HCT116 (cell line): ENCODE measurements around the gene CLPX. TPM values are rescaled to one million over a fixed set of nuclear protein-coding genes. Genes with fewer than 3 reads are reported as not detected.

Experiments used
- ATAC-seq: fragments of 200-7000 bp; cut with Tn5 transposase; 2 replicates; pipeline ENCODE4 v1.9.1; 2020; ENCODE audit warnings: mild to moderate bottlenecking, moderate library complexity
- BruUV-seq: library from RNA; stranded (reverse); fragments of 400-500 nt; replicated peaks from 2 replicates; lab custom pipeline; 2021; lab: Mats Ljungman, UMichigan
- CTCF ChIA-PET: fragments of 300-600 bp; sonication (Branson Sonifier 250); formaldehyde crosslinking; loops from one replicate; lab custom pipeline; 2021; ENCODE audit warnings: antibody characterized with exemption; lab: Charles Lee
- POLR2A ChIA-PET: fragments of 300-600, 350-600 bp; sonication (Branson Sonifier 250); formaldehyde crosslinking; loops from one replicate; lab custom pipeline; 2021; ENCODE audit warnings: antibody characterized with exemption; lab: Charles Lee
- RAD21 ChIA-PET, 2 experiments: fragments of 300-600 bp; sonication (Branson Sonifier 250); formaldehyde crosslinking; loops; one replicate each; lab custom pipeline; 2023; ENCODE audit warnings: low total read pairs in 2 of 2; ENCODE audit not compliant: uncharacterized antibody in 2 of 2, unreplicated experiment in 2 of 2, low non-redundant PET in 1 of 2; lab: Charles Lee
- DNase-seq: peaks from one replicate; pipeline ENCODE4 v3.0.0-alpha.2; 2010; ENCODE audit warnings: low read depth, low spot score
- H2AFZ ChIP-seq: fragments of 200-600 bp; shearing (Covaris generic), sonication (generic); 2 replicates; pipeline ENCODE4 v1.6.1; 2017; ENCODE audit warnings: low read depth, mixed run types, mixed read lengths, antibody characterized with exemption, low read length; ENCODE audit not compliant: poor library complexity, severe bottlenecking
- H3K27ac ChIP-seq: 2 replicates; pipeline ENCODE4 v1.5.1; 2012; ENCODE audit warnings: low read depth, low read length
- H3K27me3 ChIP-seq: fragments of 200-600 bp; sonication (generic); 2 replicates; pipeline ENCODE4 v1.6.1; 2016; ENCODE audit warnings: mixed run types, low read length, mixed read lengths; ENCODE audit not compliant: insufficient read depth
- H3K36me3 ChIP-seq, 2 experiments: fragments of 200-500 bp in 1 of 2; fragments of 200-600 bp in 1 of 2; sonication (Bioruptor generic) in 1 of 2; sonication (generic) in 1 of 2; 2 replicates each; pipeline versions ENCODE4 v1.5.1 to v1.6.1; 2014 to 2016; ENCODE audit warnings: low read length in 2 of 2, inconsistent platforms in 1 of 2, mixed read lengths in 1 of 2, mixed run types in 1 of 2; ENCODE audit not compliant: insufficient read depth in 2 of 2, control insufficient read depth in 1 of 2
- H3K4me1 ChIP-seq, 2 experiments: fragments of 200-600 bp in 1 of 2; sonication (generic) in 1 of 2; 2 replicates each; pipeline versions ENCODE4 v1.5.1 to v1.6.1; 2012 to 2017; ENCODE audit warnings: low read length in 2 of 2, inconsistent platforms in 1 of 2, mild to moderate bottlenecking in 1 of 2, mixed read lengths in 1 of 2, mixed run types in 1 of 2, moderate library complexity in 1 of 2; ENCODE audit not compliant: insufficient read depth in 2 of 2, control insufficient read depth in 1 of 2
- H3K4me2 ChIP-seq: fragments of 200-600 bp; sonication (generic); 2 replicates; pipeline ENCODE4 v1.6.1; 2017; ENCODE audit warnings: mixed run types, low read length, mixed read lengths
- H3K4me3 ChIP-seq, 2 experiments: fragments of 200-600 bp in 1 of 2; sonication (generic) in 1 of 2; replicated peaks in 1 of 2; 2 replicates each; pipeline ENCODE4 v1.5.1; 2011 to 2016; ENCODE audit warnings: low read length in 2 of 2, control low read depth in 1 of 2, low read depth in 1 of 2, mild to moderate bottlenecking in 1 of 2, mixed read lengths in 1 of 2, mixed run types in 1 of 2
- H3K79me2 ChIP-seq: fragments of 200-600 bp; sonication (generic); 2 replicates; pipeline ENCODE4 v1.6.1; 2017; ENCODE audit warnings: mild to moderate bottlenecking, mixed run types, low read length, moderate library complexity, mixed read lengths; ENCODE audit not compliant: insufficient read depth
- H3K9ac ChIP-seq: fragments of 200-600 bp; sonication (generic); 2 replicates; pipeline ENCODE4 v1.6.1; 2016; ENCODE audit warnings: low read length, mixed read lengths
- H3K9me2 ChIP-seq: fragments of 200-600 bp; sonication (generic), shearing (Covaris generic); 2 replicates; pipeline ENCODE4 v1.6.1; 2017; ENCODE audit warnings: mixed run types, mild to moderate bottlenecking, moderate library complexity; ENCODE audit not compliant: insufficient read depth
- H3K9me3 ChIP-seq, 2 experiments: fragments of 200-500 bp in 1 of 2; fragments of 200-600 bp in 1 of 2; sonication (Bioruptor generic) in 1 of 2; sonication (generic) in 1 of 2; 2 replicates each; pipeline ENCODE4 v1.6.1; 2014 to 2017; ENCODE audit warnings: low read length in 2 of 2, mixed read lengths in 2 of 2, inconsistent platforms in 1 of 2, low read depth in 1 of 2, mild to moderate bottlenecking in 1 of 2, mixed run types in 1 of 2, moderate library complexity in 1 of 2; ENCODE audit not compliant: control insufficient read depth in 1 of 2, insufficient read depth in 1 of 2
- H4K20me1 ChIP-seq: fragments of 200-600 bp; sonication (generic), shearing (Covaris generic); 2 replicates; pipeline ENCODE4 v1.6.1; 2017; ENCODE audit warnings: mixed run types, mild to moderate bottlenecking, moderate library complexity; ENCODE audit not compliant: insufficient read depth
- CBX3 ChIP-seq: IDR thresholded peaks from 2 replicates; pipeline ENCODE4 v1.6.1; 2012; ENCODE audit warnings: low read depth
- EZH2phosphoT487 ChIP-seq: fragments of 200-600 bp; IDR thresholded peaks from 2 replicates; pipeline ENCODE4 v1.6.1; 2018; ENCODE audit warnings: antibody characterized with exemption, borderline replicate concordance
- RAD21 ChIP-seq: IDR thresholded peaks from 2 replicates; pipeline ENCODE4 v1.6.1; 2012; ENCODE audit warnings: low read depth, mild to moderate bottlenecking
- SP1 ChIP-seq: IDR thresholded peaks from 2 replicates; pipeline ENCODE4 v1.6.1; 2012; ENCODE audit warnings: low read depth
- intact Hi-C: fragments of 100-400 bp; cut with micrococcal nuclease; formaldehyde crosslinking; loops from 2 replicates; pipeline ENCODE4 v1.10.0; 2022
- total RNA-seq: library from RNA; stranded (reverse); gene quantifications from one replicate; pipeline ENCODE4 v1.2.1, GENCODE V29; 2021; ENCODE audit not compliant: unreplicated experiment
- TF ChIP-seq, protein P1 (sequence below), 3 experiments: fragments of 200-600 bp in 1 of 3; sonication (generic) in 1 of 3; IDR thresholded peaks in 2 of 3; conservative IDR thresholded peaks in 1 of 3; 2 replicates each; pipeline ENCODE4 v1.5.1; 2012 to 2017; ENCODE audit warnings: low read depth in 2 of 3, low read length in 2 of 3, antibody characterized with exemption in 1 of 3, borderline replicate concordance in 1 of 3, control low read depth in 1 of 3, mild to moderate bottlenecking in 1 of 3, mixed read lengths in 1 of 3, mixed run types in 1 of 3, moderate library complexity in 1 of 3; ENCODE audit not compliant: insufficient read depth in 1 of 3

The CLPX gene
- total RNA-seq, 1 experiment from 2014 or later, result 64.1 TPM

DNA sequence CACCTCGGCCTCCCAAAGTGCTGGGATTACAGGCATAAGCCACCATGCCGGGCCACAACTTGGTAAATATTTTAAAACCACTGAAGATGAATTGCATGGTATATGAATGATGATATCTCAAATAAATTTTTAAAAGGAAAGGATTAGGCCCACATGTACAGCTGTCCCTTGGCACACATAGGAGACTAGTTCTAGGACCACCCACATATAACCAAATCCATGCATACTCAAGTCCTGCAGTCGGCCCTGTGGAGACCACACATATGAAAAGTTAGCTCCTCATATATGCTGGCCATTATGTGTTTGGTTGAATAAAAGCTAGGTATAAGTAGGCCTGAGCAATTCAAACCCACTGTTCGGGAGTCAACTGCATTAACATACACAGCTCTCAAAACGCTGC is 10.6 kb downstream of the CLPX start:
- no peak for DNase-seq
- Histone ChIP-seq H3K9me2 (no peaks in the 10 kb centered on the region), H4K20me1 (no peaks in the 10 kb centered on the region), H3K4me1 (peaks cover 0 to 8% of the 10 kb centered on the region in 2 experiments; a peak in 1 of 4 replicates), H3K4me2 (no peak overlapping the region)
- CTCF ChIA-PET, result no interaction called here
- BruUV-seq, result no TSS peak
- TF ChIP-seq, protein P1, sequence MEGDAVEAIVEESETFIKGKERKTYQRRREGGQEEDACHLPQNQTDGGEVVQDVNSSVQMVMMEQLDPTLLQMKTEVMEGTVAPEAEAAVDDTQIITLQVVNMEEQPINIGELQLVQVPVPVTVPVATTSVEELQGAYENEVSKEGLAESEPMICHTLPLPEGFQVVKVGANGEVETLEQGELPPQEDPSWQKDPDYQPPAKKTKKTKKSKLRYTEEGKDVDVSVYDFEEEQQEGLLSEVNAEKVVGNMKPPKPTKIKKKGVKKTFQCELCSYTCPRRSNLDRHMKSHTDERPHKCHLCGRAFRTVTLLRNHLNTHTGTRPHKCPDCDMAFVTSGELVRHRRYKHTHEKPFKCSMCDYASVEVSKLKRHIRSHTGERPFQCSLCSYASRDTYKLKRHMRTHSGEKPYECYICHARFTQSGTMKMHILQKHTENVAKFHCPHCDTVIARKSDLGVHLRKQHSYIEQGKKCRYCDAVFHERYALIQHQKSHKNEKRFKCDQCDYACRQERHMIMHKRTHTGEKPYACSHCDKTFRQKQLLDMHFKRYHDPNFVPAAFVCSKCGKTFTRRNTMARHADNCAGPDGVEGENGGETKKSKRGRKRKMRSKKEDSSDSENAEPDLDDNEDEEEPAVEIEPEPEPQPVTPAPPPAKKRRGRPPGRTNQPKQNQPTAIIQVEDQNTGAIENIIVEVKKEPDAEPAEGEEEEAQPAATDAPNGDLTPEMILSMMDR (IDR thresholded peaks at IDR 0.05 in 2 of 3, conservative IDR thresholded peaks at IDR 0.05 in 1 of 3; ENCODE audit: borderline replicate concordance in 1 of 3, insufficient read depth in 1 of 3, low read depth in 2 of 3, low read length in 2 of 3), result no peak
- TF ChIP-seq RAD21 (no peak), SP1 (no peak)
- TF ChIP-seq, all 23 proteins: peak for 0
- H2AFZ ChIP-seq, result no peak overlapping the region
- no peak overlapping the region for H3K4me3 ChIP-seq
- H3K27ac ChIP-seq, result no peak overlapping the region
- H3K9me3 ChIP-seq, result no peaks in the 10 kb centered on the region
- intact Hi-C loops, result no loop called here
- H3K79me2 ChIP-seq, result peaks cover 31% of the 10 kb centered on the region
- H3K9ac ChIP-seq, result no peak overlapping the region
- ChIA-PET RAD21 (no interaction called here), POLR2A (interaction anchor here (0.9 kb wide), 1 partner anchor 11 kb away, joined by 4 read pairs; the partner anchor contains the start of gene CLPX)
- no peak for ATAC-seq
- H3K27me3 ChIP-seq, result no peaks in the 10 kb centered on the region
- peaks cover 26 to 35% of the 10 kb centered on the region in 2 experiments for H3K36me3 ChIP-seq

DNA sequence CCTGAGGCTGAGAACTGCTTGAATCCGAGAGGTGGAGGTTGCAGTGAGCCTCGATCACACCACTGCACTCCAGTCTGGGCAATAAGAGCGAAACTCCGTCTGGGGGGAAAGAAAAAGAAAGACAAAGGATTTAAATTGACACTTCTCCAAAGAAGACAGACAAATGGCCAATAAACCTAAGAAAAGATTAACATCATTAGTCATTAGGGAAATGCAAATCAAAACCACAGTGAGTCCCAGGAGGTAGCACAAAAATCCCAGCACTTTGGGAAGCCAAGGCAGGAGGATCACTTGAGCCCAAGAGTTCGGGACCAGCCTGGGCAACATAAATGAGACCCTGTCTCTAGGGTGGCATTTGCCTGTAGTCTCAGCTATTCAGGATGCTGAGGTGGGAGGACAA is 12.6 kb downstream of the CLPX start:
- H3K4me3 ChIP-seq, result no peak overlapping the region
- no peak overlapping the region for H3K4me2 ChIP-seq
- H3K9me2 ChIP-seq, result no peaks in the 10 kb centered on the region
- no peak overlapping the region for H3K9ac ChIP-seq
- no peaks in the 10 kb centered on the region for H3K9me3 ChIP-seq
- ChIA-PET CTCF (no interaction called here), POLR2A (no interaction called here), RAD21 (no interaction called here)
- no peak overlapping the region for H2AFZ ChIP-seq
- H3K79me2 ChIP-seq, result peaks cover 26% of the 10 kb centered on the region; the same call in 1 of the 2 replicates
- no peaks in the 10 kb centered on the region for H4K20me1 ChIP-seq
- ATAC-seq (no peak), DNase-seq (no peak)
- TF ChIP-seq EZH2phosphoT487 (no peak), CBX3 (no peak)
- TF ChIP-seq, protein P1 (IDR thresholded peaks at IDR 0.05 in 2 of 3, conservative IDR thresholded peaks at IDR 0.05 in 1 of 3; ENCODE audit: borderline replicate concordance in 1 of 3, insufficient read depth in 1 of 3, low read depth in 2 of 3, low read length in 2 of 3), result no peak
- H3K36me3 ChIP-seq, result peaks cover 15 to 23% of the 10 kb centered on the region in 2 experiments
- no peaks in the 10 kb centered on the region for H3K27me3 ChIP-seq
- H3K4me1 ChIP-seq, result no peaks in the 10 kb centered on the region
- no peak overlapping the region for H3K27ac ChIP-seq
- no TSS peak for BruUV-seq
- intact Hi-C loops, result no loop called here
